Bronchial epithelial cell (primary cell): ENCODE measurements around the gene LRRC75A. TPM values are rescaled to one million over a fixed set of nuclear protein-coding genes. Genes with fewer than 3 reads are reported as not detected.
A peak's percentile ranks its signal among the peaks of the same experiment; 100 is the strongest.

Source experiments
- DNase-seq: peaks from one replicate; pipeline ENCODE4 v3.0.0-alpha.2; 2010; ENCODE audit warnings: low read depth
- FAIRE-seq: peaks from 2 replicates; lab custom pipeline; 2011; peaks lifted over from hg19 to GRCh38; lab: Jason Lieb, UNC
- H3K27me3 ChIP-seq: 2 replicates; pipeline ENCODE4 v1.5.1; 2011; ENCODE audit warnings: low read length; ENCODE audit not compliant: control insufficient read depth, insufficient read depth
- H3K36me3 ChIP-seq: 2 replicates; pipeline ENCODE4 v1.5.1; 2011; ENCODE audit warnings: low read length; ENCODE audit not compliant: control insufficient read depth, insufficient read depth
- H3K4me3 ChIP-seq: 2 replicates; pipeline ENCODE4 v1.5.1; 2011; ENCODE audit warnings: mild to moderate bottlenecking, low read depth, low read length, control low read depth
- CTCF ChIP-seq: IDR thresholded peaks from 2 replicates; pipeline ENCODE4 v1.5.1; 2011; ENCODE audit warnings: mild to moderate bottlenecking, moderate library complexity, low read length, control low read depth, inconsistent platforms; ENCODE audit not compliant: insufficient read depth, severe bottlenecking
- total RNA-seq: library from RNA; depleted of rRNA; stranded (reverse); fragments of >200 nt; gene quantifications from 2 replicates; pipeline ENCODE4 v1.2.1, GENCODE V29; 2014

Gene LRRC75A
- total RNA-seq, 1 donor from 2014 or later: not detected

- TF ChIP-seq CTCF: no peak
- peak; percentile 23 for FAIRE-seq
These were observed 42.8 kb downstream of the LRRC75A start for GRCh38 chr17:16449121-16449570.

GRCh38 chr17:16448490-16448889, 43.5 kb downstream of the LRRC75A start:
- no peak for TF ChIP-seq CTCF
- Histone ChIP-seq H3K36me3 (peaks cover 21% of the 10 kb centered on the region), H3K27me3 (no peaks in the 10 kb centered on the region), H3K4me3 (no peak overlapping the region)
- DNase-seq (no peak), FAIRE-seq (peak; percentile 47)

More at GRCh38 chr17:16449121-16449570, 42.8 kb downstream of the LRRC75A start:
- no peaks in the 10 kb centered on the region for H3K27me3 ChIP-seq
- H3K4me3 ChIP-seq: no peak overlapping the region
- H3K36me3 ChIP-seq: peaks cover 15% of the 10 kb centered on the region
- DNase-seq: peak; percentile 43

GRCh38 chr17:16447676-16448075, 44.3 kb downstream of the LRRC75A start:
- Histone ChIP-seq H3K36me3 (peaks cover 29% of the 10 kb centered on the region), H3K27me3 (no peaks in the 10 kb centered on the region), H3K4me3 (no peak overlapping the region)
- FAIRE-seq (no peak), DNase-seq (no peak)
- TF ChIP-seq CTCF: no peak

- H3K27me3 ChIP-seq: no peaks in the 10 kb centered on the region
- peaks cover 39% of the 10 kb centered on the region for H3K36me3 ChIP-seq
- TF ChIP-seq CTCF: no peak
- H3K4me3 ChIP-seq: no peak overlapping the region
- DNase-seq (no peak), FAIRE-seq (no peak)
These were observed 45.5 kb downstream of the LRRC75A start for GRCh38 chr17:16446338-16446983.

- TF ChIP-seq CTCF: no peak
- no peak for DNase-seq
- FAIRE-seq: no peak
- H3K4me3 ChIP-seq: no peak overlapping the region
- H3K27me3 ChIP-seq: no peaks in the 10 kb centered on the region
- H3K36me3 ChIP-seq: peaks cover 46% of the 10 kb centered on the region
These were observed 47.6 kb downstream of the LRRC75A start for GRCh38 chr17:16444258-16444886.
